ENCODE data around the gene PPP3CA.

The PPP3CA gene

DNA sequence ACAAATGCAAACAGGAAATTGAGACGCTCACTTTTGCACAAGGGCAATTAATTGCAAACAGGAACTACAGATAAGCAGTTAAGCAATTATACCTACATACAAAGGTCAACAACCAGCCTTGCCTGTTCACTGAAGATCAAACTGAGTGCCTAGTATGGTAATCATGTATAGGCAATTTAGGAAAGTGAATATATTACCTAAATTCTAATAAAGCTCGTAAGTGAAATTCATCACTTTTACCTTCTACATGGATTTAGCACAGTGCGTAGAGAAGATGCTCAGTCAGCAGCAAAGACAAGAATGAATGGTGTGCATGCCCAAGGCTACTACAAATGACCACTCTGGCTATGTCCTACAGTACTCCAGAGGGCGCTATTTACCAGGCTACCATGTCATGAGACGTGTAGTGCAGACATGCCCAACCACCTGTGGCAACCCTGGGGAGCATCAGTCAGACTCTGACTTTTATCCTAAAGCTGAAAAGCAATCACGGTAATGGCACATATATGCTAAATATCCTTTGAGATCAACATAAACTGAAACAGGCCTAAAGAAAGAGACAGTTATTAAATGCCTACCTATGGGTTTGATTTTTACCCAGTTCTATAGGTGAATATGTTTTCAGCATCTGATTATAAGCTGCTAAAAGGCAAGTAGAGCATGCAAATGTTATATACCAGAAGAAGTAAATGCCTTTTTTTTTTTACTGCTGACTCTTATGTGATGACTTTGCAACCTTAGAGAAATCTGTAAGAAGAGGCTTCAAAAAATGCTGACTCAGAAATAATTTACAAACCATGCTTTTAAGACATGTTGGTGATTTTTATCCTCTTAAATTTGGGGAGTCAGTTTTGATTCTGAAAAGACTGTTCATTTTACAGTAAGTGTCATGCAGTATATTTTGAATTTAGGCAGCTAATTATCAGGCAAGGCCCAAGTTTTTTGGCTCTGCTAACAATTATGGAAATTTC lies 178.0 kb downstream of the PPP3CA start:
- no peak for DNase-seq

DNA sequence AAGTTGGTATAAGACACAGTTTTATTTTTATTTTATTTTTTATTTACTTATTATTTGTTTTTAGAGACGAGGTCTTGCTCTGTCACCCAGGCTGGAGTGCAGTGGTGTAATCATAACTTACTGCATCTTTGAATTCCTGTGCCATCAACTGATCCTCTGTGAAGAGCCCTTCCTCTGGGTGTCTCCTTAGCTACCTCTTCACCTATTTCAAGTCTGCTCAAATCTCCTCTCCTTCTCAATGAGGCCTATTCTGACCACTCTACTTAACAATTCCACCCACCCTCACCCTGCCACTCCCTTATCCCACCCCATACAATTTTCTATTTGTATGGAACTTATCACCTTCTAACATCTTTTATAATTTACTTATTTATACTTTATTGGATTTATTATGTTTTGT lies 183.4 kb downstream of the PPP3CA start:
- no peak for DNase-seq

DNA sequence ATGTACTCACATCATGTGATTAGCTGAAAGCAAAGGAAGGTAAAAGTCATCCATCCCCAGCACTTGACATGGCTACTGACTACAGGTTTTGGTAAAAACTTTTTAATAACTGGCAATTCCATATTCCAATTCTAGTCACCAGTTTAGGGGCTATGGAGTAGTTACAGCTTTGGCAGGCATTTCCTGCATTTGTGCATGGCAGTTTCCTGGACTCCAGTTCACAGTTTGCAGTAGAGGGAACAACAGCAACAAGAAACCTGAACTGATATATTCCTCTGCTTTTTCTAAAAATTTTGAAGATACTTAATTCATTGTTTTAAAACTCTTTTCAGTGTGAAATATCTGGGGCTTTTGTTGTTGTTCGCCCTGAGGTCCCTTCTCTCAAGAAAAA lies 184.3 kb downstream of the PPP3CA start:
- no peak for DNase-seq

GRCh38 chr4:101160792-101161592 lies 186.3 kb downstream of the PPP3CA start:
- DNase-seq: no peak

GRCh38 chr4:101158507-101158906 lies 188.8 kb downstream of the PPP3CA start:
- DNase-seq: no peak

DNA sequence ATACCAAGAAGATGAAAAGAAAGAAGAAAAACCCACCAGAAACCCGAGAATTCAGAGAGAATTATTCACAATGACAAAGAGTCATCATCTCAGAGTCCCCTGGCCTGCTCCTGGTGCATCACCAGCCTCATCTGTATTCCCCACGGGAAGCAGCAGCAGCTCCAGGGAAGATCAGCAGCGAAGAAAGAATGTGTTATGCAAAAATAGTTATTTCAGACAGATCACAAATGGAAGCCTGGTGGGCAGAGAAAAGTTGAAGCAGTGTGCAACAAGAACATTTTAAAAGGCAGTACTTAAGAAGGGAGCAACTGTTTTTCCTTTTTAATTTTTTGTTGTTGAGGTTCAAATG lies 189.2 kb downstream of the PPP3CA start:
- DNase-seq: no peak

- DNase-seq: no peak
These were observed 189.8 kb downstream of the PPP3CA start for GRCh38 chr4:101157415-101158133.

DNA sequence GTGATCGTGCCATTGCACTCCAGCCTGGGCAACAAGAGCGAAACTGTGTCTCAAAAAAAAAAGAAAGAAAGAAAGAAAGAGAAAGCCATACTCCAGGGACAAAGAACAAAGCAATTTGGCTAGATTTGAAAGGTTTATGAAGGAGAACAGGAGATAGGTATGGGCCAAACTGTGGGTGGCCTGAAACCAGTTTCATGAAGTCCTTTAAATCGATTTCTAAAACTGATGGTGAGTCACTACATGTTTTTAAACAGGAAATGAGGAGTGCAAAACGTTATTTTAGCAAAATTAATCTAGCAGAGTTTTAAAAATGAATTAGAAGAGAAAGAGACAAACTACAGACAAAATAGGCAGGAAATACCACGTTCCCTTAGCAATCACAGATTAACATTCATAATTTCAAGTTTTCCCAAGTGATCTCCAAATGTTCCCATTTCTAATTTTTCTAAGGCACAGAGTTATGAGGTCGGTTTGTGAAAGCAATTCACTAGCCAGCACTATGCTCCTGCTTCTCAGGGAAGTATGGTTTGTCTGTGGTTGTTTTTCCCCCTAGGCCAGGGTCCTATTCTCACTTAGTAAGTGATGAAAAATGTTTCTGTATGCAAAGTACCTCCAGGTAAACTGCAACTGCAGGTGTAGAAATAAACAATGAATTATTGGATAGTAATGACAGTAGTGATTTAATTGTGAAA lies 190.6 kb downstream of the PPP3CA start:
- no peak for DNase-seq

DNA sequence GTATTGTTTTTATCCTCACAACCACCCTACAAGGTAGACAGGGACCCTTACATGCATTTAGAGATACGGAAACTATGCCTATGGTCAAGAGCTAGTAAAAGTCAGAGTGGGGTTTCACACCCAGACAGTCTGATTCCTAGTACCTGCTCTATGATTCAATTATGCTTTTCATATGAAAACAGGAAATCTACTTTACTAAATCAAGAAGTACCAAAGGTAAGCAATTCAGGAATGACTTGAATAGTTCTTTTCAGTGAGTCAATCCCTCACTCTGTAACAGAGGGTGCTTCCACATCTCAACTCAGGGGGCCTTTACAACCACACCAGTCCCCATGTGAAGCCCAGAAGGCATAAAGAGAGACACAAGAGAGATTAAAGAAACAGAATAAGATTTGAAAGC lies 191.4 kb downstream of the PPP3CA start:
- DNase-seq: no peak

- no peak for DNase-seq
These were observed 192.0 kb downstream of the PPP3CA start for GRCh38 chr4:101155368-101155767.

DNA sequence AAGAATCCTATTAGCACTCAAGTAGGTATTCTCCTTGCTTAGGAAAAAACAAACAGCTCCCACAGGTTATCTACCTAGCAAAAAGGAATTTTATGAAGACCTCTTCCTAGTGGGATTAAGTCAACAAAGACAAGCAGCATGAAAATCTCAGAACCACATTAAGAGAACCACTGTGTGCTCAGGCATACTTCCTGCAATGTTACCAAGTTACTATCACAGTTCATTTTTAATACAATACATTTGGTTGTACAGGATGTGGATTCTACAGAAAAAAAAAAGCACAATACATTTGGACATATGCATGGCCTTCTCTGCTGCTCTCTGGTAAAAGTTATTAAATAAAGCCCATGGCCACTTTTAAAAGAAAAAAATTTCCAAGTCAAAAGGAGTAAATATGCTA lies 193.7 kb downstream of the PPP3CA start:
- no peak for DNase-seq

GRCh38 chr4:101152521-101152920 lies 194.8 kb downstream of the PPP3CA start:
- DNase-seq: no peak

GRCh38 chr4:101148551-101148950 lies 198.8 kb downstream of the PPP3CA start:
- no peak for DNase-seq

- no peak for DNase-seq
These were observed 200.0 kb downstream of the PPP3CA start for GRCh38 chr4:101147283-101147682.

DNA sequence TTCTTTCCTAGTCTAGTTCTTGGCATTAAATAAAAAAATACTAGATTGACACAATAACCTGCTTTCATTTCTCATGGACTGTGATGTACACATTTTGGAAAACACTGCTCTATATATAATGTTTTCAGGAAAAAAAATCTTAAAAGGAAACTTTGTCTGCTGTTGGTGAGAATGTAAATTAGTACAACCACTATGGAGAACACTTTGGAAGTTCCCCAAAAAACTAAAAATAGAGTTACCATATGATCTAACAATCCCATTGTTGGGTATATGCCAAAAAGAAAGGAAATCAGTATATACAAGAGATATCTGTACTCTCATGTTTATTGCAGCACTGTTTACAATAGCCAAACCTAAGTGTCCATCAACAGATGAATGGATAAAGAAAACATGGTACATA lies 202.3 kb downstream of the PPP3CA start:
- no peak for DNase-seq

- no peak for DNase-seq
These were observed 205.1 kb downstream of the PPP3CA start for GRCh38 chr4:101142259-101142658.

DNA sequence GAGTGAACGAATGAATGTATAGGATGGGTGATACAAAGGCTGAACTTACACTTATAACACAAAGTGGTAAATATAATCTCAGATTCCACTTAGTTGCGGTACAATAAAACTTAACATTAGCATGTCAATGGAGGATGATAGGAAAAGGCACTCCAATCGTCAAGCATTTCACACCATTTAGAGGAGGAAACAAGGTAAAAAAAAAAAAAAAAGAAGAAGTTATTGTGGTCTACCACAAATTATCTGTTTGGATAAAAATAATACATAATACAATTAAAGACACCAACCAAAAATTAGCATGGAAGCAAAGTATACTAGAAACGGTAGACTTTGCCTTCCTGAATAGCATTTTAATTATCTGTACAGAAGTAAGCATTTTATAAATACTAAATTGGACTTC lies 205.5 kb downstream of the PPP3CA start:
- DNase-seq: no peak

DNA sequence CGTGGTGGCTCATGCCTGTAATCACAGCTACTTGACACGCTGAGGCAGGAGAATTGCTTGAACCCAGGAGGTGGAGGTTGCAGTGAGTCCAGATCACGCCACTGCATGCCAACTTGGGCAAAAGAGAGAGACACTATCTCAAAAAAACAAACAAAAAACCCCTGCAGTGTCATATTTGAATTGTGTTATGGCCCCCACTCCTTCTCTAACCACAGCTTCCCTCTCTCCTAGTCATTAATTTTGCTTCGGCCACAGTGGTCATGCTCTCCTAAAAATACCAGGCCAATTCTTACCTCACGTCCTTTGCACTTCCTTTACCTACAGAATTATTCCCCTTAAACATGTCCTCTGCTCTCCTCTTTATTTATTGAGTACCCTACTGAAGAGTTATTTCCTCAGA lies 206.1 kb downstream of the PPP3CA start:
- DNase-seq: no peak

DNA sequence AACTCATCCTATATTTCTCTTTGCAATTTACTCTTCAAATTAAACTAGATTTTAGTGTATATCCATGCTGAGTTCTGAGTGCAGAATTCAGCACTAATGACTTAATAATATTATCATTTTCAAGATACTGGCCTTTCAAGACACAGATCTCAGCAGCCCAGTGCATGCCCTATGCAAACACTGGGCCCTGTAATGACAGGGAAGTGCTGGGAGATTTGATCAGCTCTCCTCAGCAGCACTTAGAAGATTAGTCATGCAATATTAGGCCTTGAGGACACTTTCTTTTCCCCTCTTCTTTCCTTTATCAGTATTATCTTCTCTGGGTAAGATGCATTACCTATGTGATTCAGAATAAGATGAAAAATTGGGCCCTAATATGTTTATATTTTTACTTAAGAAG lies 207.1 kb downstream of the PPP3CA start:
- no peak for DNase-seq

- no peak for DNase-seq
These were observed 210.7 kb downstream of the PPP3CA start for GRCh38 chr4:101136373-101137370.

- no peak for DNase-seq
These were observed 211.8 kb downstream of the PPP3CA start for GRCh38 chr4:101135371-101136010.
